ENCODE results near the gene ARHGDIA.

The ARHGDIA gene

DNA sequence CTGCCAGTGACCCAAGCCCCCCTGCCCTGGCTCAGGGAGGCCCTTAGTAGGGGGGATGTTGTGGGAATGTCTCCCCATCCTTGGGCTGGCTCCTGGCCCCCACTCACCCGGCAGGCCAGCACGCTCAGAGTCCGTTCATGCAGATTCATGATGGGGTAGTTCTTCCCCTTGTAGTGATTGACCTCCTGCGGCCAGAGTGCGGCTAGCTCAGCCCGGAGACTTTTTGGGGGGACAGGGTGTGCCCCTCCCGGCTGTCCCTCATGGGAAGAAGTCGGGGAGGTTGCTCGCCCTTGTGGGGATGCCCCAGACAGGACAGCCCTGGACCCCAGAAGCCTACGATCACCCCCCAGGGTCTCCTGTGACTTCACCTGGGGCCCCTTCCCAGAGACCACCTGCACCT lies 34.9 kb upstream of the ARHGDIA start:
- no peak for DNase-seq

DNA sequence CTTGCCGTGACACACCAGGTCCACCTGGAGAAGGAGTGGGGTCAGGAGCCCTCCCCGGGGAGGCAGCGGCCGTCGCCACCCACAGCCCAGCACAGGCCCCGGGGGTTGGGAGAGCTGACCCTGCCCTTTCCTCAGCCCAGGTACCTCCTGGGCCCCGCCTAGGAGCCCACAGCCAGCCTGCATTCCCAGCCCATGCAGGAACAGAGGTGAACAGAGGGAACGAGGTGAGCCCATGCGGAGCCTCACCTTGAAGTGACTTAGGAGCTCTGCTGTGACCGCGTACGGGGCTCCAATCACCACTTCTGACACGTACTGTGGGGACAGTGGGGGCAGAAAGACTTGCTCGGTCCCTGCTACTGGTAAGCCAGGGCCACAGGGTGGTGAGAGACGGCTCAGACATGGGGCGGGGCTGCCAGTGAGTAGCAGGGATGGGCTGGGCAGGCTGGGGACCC lies 34.3 kb upstream of the ARHGDIA start:
- no peak for DNase-seq

DNA sequence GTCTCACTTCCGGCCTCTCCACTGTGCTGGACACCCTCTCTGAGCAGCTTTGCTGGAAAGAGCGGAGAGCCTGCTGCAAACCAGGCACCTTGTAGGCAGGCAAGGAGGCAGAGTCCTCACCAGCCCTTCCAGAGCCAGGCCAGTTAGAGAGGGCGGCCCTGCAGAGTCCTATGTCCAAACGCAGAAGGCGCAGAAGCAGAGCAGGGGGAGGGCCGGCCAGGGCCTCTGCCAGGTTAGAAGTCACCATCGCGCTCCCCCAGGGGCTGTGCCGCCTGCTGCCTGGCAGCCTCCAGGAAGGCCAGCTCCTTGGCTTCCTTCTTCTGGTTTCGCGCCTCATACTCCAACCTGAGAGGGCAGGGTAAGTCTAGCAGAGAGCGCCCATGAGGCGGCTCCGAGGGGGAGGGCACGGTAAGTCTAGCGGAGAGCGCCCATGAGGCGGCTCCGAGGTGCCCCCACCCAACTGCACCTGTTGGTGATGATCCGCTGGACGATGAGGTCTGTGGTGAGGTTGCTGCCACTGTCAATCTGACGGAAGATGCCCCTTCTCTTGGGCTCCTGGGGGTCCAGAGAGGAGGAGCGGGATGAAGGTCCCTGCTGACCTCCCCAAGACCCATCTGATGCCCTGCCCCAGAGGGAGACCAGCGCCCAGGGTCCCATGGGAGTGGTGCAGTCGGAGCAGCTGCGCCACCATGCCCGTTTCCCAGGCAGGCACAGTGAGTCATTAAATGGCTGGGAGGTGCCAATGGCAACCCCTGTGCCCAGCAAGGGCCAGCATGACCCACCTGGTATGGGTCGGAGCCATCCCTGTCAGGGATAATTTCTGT lies 33.7 kb upstream of the ARHGDIA start:
- no peak for DNase-seq

DNA sequence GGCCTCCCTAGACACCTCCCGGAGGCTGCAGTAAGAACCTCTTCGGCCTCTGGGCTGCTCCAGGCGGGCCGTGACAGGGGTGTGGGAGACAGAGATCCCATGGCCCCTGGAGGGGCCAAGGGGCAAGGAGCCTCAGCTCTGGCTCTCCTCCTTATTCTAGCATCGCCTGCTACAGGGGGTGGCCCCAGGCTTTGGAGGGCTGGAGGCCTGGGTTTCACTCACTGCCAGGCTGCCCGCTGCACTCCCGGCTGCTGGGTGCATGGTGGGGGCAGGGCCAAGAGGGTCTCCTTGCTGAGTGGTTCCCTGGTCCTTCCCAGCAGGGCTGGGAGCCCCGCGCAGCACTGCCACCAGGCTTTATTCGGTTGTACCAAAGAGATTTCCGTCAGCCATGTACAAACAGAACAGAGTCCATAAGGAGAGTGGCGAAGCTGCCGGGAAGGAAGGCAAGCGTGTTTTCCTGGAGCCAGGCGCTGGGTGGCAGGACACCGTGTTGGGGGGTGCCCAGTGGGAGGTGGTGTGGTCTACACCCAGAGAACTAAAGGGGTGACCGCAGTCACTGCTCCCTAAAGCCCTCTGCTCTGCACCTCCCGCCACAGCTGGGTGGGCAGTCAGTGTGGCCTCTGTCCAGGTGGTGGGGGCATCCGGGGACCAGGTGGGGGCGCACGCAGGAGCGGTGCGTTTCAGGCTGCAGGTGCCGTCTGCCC lies 32.9 kb upstream of the ARHGDIA start:
- no peak for DNase-seq

DNA sequence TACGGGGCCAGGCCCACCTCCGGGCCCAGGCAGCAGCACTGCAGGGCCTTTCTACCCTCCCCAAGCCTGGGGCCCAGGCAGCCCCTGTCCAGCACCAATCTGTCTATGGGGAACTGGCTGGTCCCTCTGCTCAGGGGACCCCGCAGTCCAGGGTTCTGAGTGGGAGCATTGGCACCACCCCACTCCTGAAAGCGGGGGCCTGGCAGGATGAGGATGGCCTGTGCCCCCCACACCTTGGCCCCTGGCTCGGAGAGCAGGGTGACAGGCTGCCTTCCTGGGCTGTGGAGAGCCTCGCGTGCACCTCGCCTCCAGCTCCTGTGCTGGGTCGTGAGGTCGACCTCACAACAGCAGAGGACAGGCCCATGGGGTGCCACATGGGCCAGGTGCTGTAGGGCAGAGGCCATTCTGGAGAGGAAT lies 32.3 kb upstream of the ARHGDIA start:
- DNase-seq: no peak

DNA sequence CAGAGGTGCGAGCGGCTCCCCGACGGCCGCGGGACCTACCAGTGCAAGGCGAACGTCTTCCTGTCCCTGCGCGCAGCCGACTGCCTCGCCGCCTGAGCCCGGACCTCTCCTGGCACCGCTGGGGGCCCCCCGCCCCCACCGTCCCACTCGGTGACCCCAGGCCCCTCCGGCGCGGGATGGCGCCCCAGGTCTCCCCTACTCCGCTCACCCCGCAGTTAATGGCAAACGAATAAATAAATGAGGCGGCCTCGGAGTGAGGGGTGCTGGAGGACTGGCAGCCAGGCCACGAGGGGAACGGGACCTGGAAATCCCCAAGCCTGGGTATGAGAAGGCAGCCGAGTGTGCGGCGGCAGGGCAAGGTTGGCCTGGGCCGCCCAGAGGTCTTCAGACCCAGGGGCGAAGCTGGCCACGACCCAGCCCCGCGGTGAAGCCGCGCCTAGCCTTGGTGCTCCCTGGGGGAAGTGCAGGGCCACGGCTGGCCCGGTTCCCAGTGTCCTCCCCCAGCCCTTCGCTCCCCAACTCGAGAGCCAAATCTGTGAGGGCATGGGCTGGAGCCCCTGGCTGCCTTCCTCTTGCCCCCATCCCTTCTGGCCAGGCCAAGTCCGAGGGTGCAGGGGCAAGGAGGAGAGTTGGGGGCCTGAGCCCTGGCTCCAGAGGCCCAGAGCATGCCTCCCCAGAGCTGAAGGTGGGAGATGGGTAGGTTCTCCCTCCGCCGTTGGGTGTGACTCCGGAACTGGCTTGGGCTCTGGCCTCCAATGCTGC lies 31.7 kb upstream of the ARHGDIA start:
- DNase-seq: no peak

DNA sequence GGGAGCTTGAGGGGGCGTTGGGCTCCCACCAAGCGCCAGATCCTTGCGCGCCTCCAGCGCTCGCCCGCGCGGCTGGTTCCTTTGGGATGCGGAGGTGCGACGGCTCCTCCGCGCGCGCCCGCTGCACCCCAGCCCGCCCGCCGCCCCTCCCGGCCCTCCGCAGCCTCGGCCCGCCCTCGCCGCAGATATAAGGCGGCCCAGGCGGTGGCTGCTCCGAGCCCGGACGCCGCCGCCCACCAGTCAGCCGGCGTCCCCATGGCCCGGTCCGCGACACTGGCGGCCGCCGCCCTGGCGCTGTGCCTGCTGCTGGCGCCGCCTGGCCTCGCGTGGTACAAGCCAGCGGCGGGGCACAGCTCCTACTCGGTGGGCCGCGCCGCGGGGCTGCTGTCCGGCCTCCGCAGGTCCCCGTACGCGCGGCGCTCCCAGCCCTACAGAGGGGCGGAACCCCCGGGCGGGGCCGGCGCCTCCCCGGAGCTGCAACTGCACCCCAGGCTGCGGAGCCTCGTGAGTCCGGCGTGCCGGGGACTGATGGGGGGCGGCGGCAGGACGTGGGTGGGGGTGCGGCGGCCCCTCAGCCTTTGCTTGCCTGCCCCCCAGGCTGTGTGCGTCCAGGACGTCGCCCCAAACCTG lies 31.0 kb upstream of the ARHGDIA start, which contains the start of gene NPB:
Gene NPB, plus strand, starts transcription at position 216 of the 630 bp plus-strand sequence. Its CDS starts 40 bp downstream, at position 256.
- no peak for DNase-seq

DNA sequence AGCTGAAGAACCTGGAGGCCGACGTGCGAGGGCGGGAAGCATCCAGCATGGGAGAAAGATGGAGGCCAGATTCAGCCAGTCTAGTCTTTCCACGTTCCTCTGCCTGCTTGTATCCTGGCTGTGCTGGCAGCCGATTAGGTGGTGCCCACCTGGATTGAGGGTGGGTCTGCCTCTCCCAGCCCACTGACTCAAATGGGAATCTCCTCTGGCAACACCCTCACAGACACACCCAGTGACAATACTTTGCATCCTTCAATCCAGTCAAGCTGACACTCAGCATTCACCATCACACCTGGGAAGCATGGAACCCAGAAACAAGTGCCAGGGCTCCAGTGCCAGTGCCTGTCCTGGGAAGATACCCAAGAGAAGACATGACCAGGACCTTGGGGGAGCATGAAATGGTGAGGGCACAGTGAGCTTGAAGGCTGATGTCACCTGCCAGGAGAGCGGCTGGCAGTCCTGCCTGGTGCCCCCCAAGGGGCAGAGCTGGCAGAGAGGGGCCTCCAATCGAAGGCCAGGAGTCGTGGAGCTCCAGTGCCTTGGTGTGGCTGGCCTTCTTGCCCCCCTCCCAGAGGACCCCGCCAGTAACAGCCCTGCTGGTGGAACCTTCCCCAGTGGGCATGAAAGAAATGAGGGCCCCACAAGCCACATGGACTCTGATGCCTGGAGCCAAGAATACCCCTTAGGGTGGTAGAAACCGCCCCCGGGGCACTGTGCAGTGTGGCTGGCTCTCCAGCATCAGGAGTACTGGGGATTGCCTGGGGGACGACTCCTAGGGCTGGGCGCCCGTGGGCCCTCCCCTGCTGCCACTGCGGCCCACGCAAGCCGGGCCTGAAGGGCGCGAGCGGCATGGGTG lies 30.3 kb upstream of the ARHGDIA start:
- no peak for DNase-seq

DNA sequence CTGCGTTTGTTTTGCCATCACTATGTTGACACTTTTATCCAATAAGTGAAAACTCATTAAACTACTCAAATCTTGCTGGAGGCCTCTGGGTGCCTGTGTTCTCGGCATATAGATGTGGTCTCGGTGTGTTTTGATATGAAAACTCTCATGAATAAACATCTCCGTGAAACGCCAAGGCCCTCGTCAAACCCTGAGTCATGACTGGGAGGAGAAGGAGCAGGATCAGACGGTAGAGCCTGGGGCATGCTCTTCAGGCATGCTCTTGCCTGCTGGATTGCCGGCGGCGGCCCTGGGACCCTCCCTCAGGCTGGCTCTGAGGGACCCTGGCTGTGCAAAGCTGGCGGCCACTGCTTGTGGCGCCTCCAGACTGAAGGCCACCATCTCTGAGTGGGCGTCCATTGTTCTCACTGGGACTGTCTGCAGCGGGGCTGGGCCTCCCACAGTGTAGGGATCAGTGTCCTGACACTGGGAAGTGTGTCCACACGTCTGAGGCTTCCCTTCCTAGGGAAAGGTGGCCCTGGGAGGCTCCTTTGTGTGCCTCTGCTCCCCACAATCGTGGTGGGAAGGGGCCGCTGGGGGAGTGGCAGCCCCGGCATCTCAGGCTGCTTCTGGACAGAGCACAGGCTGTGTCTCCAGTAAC lies 29.2 kb upstream of the ARHGDIA start:
- DNase-seq: no peak

DNA sequence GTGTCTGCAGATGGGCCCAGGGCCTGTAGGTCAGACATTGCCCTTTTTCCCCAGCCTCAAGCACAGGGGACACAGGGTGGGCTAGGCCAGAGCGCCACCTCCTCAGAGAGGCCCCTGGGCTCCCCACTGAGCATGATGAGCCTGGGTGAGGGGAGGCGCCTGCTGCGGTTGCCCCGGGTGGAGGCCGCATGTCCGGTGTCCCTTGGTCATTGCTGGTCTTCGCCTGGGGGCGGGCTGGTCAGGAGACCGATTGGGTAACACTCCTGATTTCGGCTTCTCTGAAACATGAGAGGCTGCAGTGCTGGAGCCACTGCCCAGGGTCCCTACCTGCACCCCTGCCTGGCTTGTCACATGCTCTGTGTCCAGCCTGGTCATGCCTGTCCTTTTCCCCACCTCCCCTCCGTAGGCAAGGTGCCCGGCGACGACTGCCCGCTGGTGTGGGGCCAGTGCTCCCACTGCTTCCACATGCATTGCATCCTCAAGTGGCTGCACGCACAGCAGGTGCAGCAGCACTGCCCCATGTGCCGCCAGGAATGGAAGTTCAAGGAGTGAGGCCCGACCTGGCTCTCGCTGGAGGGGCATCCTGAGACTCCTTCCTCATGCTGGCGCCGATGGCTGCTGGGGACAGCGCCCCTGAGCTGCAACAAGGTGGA lies 28.5 kb upstream of the ARHGDIA start:
- no peak for DNase-seq

DNA sequence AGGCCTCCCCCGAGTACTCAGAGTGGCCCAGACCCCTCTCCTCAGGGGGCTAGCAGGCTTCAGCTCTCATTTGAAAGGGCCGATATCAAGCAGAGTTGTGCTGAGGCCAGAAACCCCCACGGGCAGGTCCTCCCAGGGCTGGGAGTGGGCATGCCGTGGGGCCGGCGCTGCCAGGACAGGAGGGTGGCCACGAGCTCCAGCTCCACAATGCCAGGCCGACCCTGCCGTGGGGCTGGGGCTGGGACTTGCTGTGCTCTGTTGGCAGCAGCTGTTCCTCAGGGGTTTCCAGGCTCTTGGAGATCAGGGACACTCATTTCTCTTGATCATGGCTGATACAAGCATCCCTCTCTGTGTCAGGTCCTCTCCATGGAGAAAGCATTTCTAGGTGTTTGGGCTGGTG lies 27.7 kb upstream of the ARHGDIA start:
- DNase-seq: no peak

DNA sequence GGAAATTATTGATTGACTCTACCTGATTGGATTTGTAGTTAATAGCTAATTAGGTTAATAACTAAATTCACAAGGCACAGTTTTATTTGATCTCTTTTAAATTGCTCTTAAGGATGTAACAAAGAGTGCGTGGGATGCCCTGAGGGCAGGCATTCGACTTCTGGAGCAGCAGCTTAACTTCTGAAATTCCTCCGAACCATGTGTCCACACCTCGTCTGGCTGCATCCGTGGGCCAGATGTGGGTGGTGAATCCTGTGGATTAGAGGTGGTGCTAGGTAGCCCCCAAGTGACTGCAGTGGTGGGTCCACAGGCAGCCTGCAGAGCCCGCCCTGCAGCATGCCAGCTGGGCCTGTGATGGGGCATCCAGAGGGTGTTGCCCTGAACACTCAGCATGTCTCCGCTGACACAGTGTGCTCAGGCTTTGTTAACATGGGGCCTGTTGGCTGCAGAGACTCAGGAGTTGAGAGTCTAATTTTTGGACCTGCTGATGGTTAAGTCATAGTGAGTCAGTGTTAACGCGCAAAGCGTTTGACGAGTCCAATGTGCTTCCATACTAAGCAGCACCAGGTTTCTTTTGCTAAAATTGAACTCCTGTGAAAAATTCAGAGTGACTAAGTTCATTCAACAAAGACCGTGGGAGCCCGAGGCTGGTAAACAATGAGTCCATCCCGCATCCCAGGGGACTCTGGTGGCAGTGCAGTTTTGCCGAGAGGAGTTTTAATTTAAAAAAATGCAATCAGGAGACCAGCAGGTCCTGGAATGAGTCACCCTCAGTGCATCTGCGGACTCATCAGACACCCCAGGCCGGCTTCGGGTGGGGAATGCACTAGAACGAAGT lies 27.1 kb upstream of the ARHGDIA start:
- DNase-seq: no peak

DNA sequence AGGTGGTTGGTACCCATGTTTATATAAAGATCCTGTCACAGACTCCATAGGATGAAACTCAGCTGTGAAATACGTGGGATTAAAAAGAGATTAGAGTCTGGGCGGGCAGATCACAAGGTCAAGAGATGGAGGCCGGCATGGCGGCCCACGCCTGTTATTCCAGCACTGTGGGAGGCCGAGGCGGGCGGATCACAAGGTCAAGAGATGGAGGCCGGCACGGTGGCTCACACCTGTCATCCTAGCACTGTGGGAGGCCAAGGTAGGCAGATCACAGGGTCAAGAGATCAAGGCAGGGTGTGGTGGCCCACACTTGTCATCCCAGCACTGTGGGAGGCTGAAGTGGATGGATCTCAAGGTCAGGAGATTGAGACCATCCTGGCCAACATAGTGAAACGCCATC lies 24.3 kb upstream of the ARHGDIA start:
- DNase-seq: no peak

DNA sequence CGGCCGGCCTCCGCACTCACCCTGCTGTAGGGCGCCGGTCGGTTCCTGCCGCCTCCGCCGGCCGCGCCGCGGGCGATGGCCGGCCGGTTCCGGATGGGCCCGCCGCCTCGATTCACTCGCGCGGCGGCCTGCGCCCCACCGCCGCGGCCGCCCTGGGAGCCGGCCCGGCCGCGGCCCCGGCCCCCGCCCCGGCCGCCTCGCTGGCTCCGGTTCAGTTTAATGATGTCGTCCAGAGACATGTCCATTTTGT lies 20.1 kb upstream of the ARHGDIA start:
- no peak for DNase-seq

DNA sequence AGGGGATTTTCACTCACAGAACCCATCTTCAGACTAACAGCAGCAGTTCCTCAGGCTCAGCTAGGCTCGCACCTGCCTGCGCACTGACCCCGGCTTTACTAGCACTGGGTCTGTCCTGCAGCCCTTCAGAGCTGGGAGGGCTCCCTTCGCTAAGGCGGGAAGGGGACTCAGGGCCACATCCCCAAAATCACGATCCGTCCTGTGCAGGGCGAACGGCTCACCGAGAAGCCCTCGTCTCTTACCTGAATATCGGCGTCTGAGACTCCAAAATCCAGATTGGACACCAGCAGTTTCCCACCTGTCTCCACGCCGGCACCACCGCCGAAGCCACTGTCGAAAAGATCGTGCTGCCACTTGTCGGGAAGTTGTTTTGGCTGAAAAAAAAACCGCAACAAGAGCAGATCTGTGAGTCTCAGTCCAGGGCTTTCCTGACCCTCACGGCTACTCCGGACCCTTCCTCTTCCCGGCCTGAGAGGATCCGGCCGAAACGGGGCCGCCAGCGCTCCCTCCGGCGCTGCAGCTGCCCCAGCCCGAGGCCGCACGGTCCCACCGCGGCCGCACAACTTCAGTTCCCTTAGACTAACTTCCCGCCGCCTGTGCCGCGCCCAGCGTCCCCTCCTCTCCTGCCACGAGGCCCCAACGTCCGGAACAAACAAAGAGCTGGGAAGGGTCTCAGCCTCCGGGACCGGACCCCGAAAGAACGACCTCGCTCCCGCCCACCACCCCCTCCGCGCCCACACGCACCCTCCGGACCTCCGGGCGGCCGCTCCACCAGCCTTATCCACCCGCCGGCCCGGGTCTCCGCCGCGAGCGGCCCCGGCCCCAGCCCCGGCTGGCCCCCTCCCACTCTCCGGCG lies 19.5 kb upstream of the ARHGDIA start:
- DNase-seq: no peak

DNA sequence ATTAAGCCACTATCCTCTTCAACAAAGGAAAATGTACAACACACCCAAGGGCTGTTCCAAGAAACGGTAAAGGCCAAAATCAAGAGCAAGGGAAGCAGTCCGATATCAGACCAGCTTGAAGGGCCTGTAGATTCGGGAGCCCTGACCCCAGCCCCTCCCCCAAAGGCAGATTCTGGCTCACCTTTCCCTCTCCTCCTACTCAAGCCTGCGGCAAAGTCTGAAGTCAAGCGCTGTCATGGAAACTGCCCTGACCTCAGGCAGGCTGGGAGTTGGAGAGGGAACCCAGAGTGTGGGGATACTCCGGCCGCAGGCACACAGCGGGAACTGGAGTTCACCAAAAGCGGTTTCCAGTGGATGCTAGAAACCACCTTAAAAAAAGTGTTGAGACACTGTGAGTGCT lies 18.5 kb upstream of the ARHGDIA start:
- DNase-seq: no peak

DNA sequence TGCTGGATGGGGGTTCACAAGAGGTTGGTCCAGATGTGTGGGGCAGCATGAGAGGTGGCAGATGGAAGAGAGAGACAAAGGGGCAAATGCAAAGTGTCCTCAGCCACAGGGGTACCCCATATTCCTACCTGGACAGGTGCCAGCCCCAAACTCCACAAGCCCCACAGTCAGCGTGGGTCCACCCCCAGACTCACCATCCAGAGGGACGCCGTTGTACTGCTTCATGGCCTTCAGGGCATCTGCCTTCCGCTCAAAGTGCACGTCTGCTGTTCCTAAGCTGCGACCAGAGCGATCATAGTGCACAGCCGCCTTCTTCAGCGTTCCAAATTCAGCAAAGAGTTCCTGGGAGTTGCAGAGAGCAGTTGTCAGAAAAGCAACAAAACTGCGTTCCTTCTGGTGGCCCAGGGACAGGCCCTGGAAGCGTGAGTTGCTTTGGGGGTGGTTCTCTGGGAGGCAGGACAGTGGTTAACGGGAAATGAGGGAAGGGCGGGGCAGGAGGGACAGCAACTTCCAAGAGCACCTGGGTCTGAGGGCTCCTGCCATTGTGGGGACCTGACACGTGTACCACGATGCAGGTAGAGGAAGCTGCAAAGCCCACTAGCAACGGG lies 18.0 kb upstream of the ARHGDIA start:
- DNase-seq: no peak

DNA sequence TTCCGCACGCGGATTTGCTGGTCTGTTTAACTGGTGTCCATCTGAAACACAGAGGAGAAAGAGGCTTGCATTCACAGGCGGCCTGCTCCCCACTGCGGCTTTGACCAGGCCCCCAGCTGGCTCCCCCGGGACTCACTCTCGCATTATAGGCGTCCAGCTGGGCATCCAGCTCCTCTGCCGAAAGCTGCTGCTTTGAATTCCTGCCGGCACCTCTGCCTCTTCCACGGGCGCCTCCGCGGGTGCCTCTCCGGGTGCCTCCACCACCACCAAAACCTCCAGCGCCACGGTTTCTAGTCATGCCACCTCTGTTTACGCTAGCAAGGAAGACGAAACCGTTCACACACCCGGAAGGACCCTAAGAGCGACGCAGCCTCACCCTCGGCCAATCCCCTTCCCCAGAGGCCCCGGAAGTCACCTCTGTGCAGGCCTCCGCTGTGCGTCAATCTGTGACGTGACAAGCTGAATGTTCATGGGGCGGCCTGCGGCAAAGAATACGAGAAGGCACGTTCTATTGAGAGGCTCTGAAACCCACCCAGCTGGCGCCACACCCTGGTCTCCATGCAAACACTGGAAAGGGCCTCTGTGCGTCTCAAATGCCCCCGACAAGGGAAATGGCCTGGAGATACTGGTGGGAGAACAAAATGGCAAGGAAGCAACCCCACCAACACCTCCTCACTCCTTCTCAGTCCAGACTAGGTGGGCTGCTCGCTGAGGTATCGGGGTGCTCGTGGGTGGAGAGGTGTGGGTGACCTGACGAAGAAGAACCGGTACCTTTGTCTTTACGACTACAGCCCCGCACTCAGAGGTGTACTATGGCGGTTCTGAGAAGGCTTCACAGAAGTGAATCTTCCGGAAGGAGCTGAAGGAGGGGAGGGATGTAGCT lies 17.2 kb upstream of the ARHGDIA start:
- no peak for DNase-seq

Data from activated naive CD4-positive, alpha-beta T cell (primary cell).